PC-9 (cell line): ENCODE measurements around the gene AXIN2. TPM values are rescaled to one million over a fixed set of nuclear protein-coding genes. Genes with fewer than 3 reads are reported as not detected.

Source experiments
- BruUV-seq: library from RNA; stranded (reverse); fragments of 400-500 nt; replicated peaks from 2 replicates; lab custom pipeline; 2021; lab: Mats Ljungman, UMichigan
- CTCF ChIA-PET: fragments of 300-600 bp; sonication (Branson Sonifier 250); formaldehyde crosslinking; loops from one replicate; lab custom pipeline; 2022; ENCODE audit warnings: antibody characterized with exemption; lab: Charles Lee
- POLR2A ChIA-PET: fragments of 300-600 bp; sonication (Branson Sonifier 250); formaldehyde crosslinking; loops from one replicate; lab custom pipeline; 2022; ENCODE audit warnings: antibody characterized with exemption; ENCODE audit not compliant: unreplicated experiment; lab: Charles Lee
- DNase-seq, 2 experiments: peaks; one replicate each; pipeline versions ENCODE4 v3.0.0 to v3.0.0-alpha.2; 2015 to 2022; ENCODE audit warnings: mixed read lengths in 1 of 2
- H2AFZ ChIP-seq: fragments of 200-600 bp; sonication (generic); 2 replicates; pipeline ENCODE4 v1.8.1; 2017; ENCODE audit warnings: antibody characterized with exemption
- H3F3A ChIP-seq: fragments of 200-600 bp; sonication (generic); 2 replicates; pipeline ENCODE4 v1.8.1; 2017; ENCODE audit warnings: antibody characterized with exemption, mild to moderate bottlenecking, low read depth; ENCODE audit not compliant: insufficient read depth
- H3K27ac ChIP-seq: fragments of 200-600 bp; sonication (generic); 2 replicates; pipeline ENCODE4 v1.6.1; 2016; ENCODE audit warnings: mixed run types
- H3K27me3 ChIP-seq: fragments of 200-600 bp; sonication (generic); 2 replicates; pipeline ENCODE4 v1.6.1; 2016; ENCODE audit warnings: low read depth, mixed run types; ENCODE audit not compliant: insufficient read depth
- H3K36me3 ChIP-seq: fragments of 200-600 bp; sonication (generic); 2 replicates; pipeline ENCODE4 v1.6.1; 2016; ENCODE audit warnings: low read depth, mixed run types
- H3K4me1 ChIP-seq: fragments of 200-600 bp; sonication (generic); replicated peaks from 2 replicates; pipeline ENCODE4 v1.6.1; 2016; ENCODE audit warnings: mixed run types; ENCODE audit not compliant: insufficient read depth
- H3K4me2 ChIP-seq: fragments of 200-600 bp; sonication (generic); 2 replicates; pipeline ENCODE4 v1.6.1; 2017; ENCODE audit warnings: mixed run types
- H3K4me3 ChIP-seq: fragments of 200-600 bp; sonication (generic); 2 replicates; pipeline ENCODE4 v1.6.1; 2016; ENCODE audit warnings: mixed run types
- H3K79me2 ChIP-seq: fragments of 200-600 bp; sonication (generic); 2 replicates; pipeline ENCODE4 v1.6.1; 2017; ENCODE audit warnings: low read depth, mixed run types
- H3K9me2 ChIP-seq: fragments of 200-600 bp; sonication (generic); 2 replicates; pipeline ENCODE4 v1.8.1; 2017; ENCODE audit warnings: mild to moderate bottlenecking; ENCODE audit not compliant: insufficient read depth
- H3K9me3 ChIP-seq: fragments of 200-600 bp; sonication (generic); 2 replicates; pipeline ENCODE4 v1.8.1; 2016; ENCODE audit warnings: low read depth; ENCODE audit not compliant: insufficient read depth
- H4K20me1 ChIP-seq: fragments of 200-600 bp; sonication (generic); 2 replicates; pipeline ENCODE4 v1.8.1; 2017; ENCODE audit not compliant: insufficient read depth
- EZH2 ChIP-seq: fragments of 200-600 bp; sonication (generic); IDR thresholded peaks from 2 replicates; pipeline ENCODE4 v1.8.0; 2017; ENCODE audit warnings: antibody characterized with exemption, low read depth
- intact Hi-C: fragments of 100-400 bp; cut with micrococcal nuclease; formaldehyde crosslinking; loops from one replicate; pipeline ENCODE4 v1.10.0; 2022; ENCODE audit not compliant: unreplicated experiment
- total RNA-seq: library from RNA; stranded (reverse); gene quantifications from 2 replicates; pipeline ENCODE4 v1.2.3, GENCODE V29; 2021
- TF ChIP-seq, protein P1 (sequence below): fragments of 200-600 bp; sonication (generic); conservative IDR thresholded peaks from 2 replicates; pipeline ENCODE4 v1.6.1; 2017; ENCODE audit warnings: mixed run types, antibody characterized with exemption, mild to moderate bottlenecking, moderate library complexity

Gene AXIN2
- total RNA-seq, 1 experiment from 2014 or later = 0.24 TPM

DNA sequence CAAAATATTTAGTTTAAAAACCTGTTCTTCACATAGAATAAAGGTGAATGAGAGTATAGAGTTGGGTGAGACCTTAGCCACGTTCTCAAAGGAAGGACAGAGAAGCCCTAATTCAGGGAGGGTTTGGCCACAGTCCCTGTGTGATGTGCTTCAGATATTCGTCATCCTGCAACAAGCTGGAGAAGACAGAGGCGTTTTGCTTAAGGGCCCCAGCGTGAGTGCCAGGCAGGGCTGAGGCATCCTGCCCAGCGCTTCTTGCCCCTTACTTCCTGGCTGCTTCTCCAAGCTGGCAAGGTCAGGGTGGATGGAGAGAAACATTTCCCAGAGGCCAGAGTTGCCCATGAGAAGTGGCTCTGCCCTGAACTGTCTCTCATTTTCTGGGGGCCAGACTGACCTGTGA, 46.9 kb downstream of the AXIN2 start:
- Histone ChIP-seq H3K79me2 (no peaks in the 10 kb centered on the region), H3K27ac (no peak overlapping the region), H4K20me1 (no peaks in the 10 kb centered on the region; the same call in 1 of the 2 replicates), H3K27me3 (no peaks in the 10 kb centered on the region), H3K4me3 (no peak overlapping the region), H2AFZ (no peak overlapping the region), H3F3A (no peaks in the 10 kb centered on the region), H3K4me2 (no peak overlapping the region), H3K9me2 (no peaks in the 10 kb centered on the region; the same call in 1 of the 2 replicates), H3K4me1 (no peaks in the 10 kb centered on the region), H3K36me3 (no peaks in the 10 kb centered on the region), H3K9me3 (no peaks in the 10 kb centered on the region)
- intact Hi-C loops = no loop called here
- ChIA-PET CTCF (no interaction called here), POLR2A (no interaction called here)
- TF ChIP-seq, protein P1, sequence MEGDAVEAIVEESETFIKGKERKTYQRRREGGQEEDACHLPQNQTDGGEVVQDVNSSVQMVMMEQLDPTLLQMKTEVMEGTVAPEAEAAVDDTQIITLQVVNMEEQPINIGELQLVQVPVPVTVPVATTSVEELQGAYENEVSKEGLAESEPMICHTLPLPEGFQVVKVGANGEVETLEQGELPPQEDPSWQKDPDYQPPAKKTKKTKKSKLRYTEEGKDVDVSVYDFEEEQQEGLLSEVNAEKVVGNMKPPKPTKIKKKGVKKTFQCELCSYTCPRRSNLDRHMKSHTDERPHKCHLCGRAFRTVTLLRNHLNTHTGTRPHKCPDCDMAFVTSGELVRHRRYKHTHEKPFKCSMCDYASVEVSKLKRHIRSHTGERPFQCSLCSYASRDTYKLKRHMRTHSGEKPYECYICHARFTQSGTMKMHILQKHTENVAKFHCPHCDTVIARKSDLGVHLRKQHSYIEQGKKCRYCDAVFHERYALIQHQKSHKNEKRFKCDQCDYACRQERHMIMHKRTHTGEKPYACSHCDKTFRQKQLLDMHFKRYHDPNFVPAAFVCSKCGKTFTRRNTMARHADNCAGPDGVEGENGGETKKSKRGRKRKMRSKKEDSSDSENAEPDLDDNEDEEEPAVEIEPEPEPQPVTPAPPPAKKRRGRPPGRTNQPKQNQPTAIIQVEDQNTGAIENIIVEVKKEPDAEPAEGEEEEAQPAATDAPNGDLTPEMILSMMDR = no peak
- TF ChIP-seq EZH2 = no peak
- BruUV-seq = no TSS peak
- DNase-seq = no peak

DNA sequence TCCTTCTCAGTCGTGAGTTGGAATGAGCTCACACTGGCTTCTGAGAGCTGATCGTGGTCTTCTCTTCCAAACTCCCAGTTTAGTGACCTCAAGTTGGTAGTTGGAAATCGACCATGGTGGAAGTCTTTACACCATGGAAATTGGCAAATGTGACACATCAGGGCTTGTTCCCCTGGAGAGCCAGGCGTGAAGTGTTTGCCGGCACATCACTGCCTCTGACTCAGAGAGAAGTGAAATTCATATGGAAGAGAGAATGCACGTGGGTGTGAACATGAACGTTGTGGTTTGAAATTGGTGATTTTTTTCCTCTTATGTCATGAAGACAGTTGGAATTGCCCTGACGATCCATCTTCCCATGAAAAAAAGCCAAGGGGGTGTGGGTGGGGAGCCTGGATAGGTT, 47.4 kb downstream of the AXIN2 start:
- no peaks in the 10 kb centered on the region for H3K27me3 ChIP-seq
- no peaks in the 10 kb centered on the region for H3K36me3 ChIP-seq
- no peaks in the 10 kb centered on the region; the same call in 1 of the 2 replicates for H3K9me2 ChIP-seq
- H2AFZ ChIP-seq = no peak overlapping the region
- H3K4me1 ChIP-seq = no peaks in the 10 kb centered on the region
- DNase-seq = no peak
- POLR2A ChIA-PET = no interaction called here
- intact Hi-C loops = no loop called here
- CTCF ChIA-PET = no interaction called here
- H3K4me2 ChIP-seq = no peak overlapping the region
- no TSS peak for BruUV-seq
- H4K20me1 ChIP-seq = no peaks in the 10 kb centered on the region; the same call in 1 of the 2 replicates
- H3K27ac ChIP-seq = no peak overlapping the region
- no peaks in the 10 kb centered on the region for H3F3A ChIP-seq
- H3K9me3 ChIP-seq = no peaks in the 10 kb centered on the region
- H3K79me2 ChIP-seq = no peaks in the 10 kb centered on the region
- H3K4me3 ChIP-seq = no peak overlapping the region
- TF ChIP-seq, protein P1 = no peak
- no peak for TF ChIP-seq EZH2

DNA sequence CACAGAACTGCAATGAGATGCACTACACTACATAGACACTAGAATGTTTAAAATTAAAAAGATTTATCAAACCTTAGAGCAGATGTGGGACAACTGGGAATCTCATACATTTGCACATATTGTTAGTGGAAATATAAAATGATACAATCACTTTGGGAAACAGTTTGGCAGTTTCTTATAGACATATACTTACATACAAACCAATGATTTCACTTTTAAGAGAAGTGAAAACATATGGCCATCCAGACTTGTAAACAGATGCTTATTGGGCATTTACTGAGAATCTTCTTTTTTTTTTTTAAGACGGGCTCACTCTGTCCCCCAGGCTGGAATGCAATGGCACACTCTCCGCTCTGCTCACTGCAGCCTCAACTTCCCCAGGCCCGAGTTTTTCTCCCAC, 50.1 kb downstream of the AXIN2 start:
- TF ChIP-seq, protein P1 = no peak
- TF ChIP-seq EZH2 = no peak
- H3K9me3 ChIP-seq = no peaks in the 10 kb centered on the region
- DNase-seq = no peak
- CTCF ChIA-PET = no interaction called here
- no peaks in the 10 kb centered on the region for H3K27me3 ChIP-seq
- no peaks in the 10 kb centered on the region for H3F3A ChIP-seq
- H3K4me3 ChIP-seq = no peak overlapping the region
- no peak overlapping the region for H3K27ac ChIP-seq
- no peaks in the 10 kb centered on the region; the same call in 1 of the 2 replicates for H3K9me2 ChIP-seq
- no peak overlapping the region for H3K4me2 ChIP-seq
- POLR2A ChIA-PET = no interaction called here
- H4K20me1 ChIP-seq = no peaks in the 10 kb centered on the region; the same call in 1 of the 2 replicates
- intact Hi-C loops = no loop called here
- H3K79me2 ChIP-seq = no peaks in the 10 kb centered on the region
- BruUV-seq = no TSS peak
- no peaks in the 10 kb centered on the region for H3K36me3 ChIP-seq
- no peaks in the 10 kb centered on the region for H3K4me1 ChIP-seq
- H2AFZ ChIP-seq = no peak overlapping the region
